Caco-2 (cell line): ENCODE data around the gene SNX21. TPM values are rescaled to one million over a fixed set of nuclear protein-coding genes. Genes with fewer than 3 reads are reported as not detected.

ENCODE experiments used
- BruUV-seq: library from RNA; stranded (reverse); fragments of 400-500 nt; replicated peaks from 2 replicates; lab custom pipeline; 2021; lab: Mats Ljungman, UMichigan
- CTCF ChIA-PET: fragments of 300-600 bp; sonication (Branson Sonifier 250); formaldehyde crosslinking; loops from one replicate; lab custom pipeline; 2022; ENCODE audit warnings: antibody characterized with exemption; lab: Charles Lee
- POLR2A ChIA-PET: fragments of 300-600 bp; sonication (Branson Sonifier 250); formaldehyde crosslinking; loops from one replicate; lab custom pipeline; 2022; ENCODE audit warnings: antibody characterized with exemption; lab: Charles Lee
- DNase-seq, 2 experiments: peaks; one replicate each; pipeline versions ENCODE4 v3.0.0 to v3.0.0-alpha.2; 2020 to 2022
- H3K27me3 ChIP-seq: replicated peaks from 2 replicates; pipeline ENCODE4 v1.6.0; 2011; ENCODE audit warnings: low read length; ENCODE audit not compliant: control insufficient read depth, insufficient read depth
- H3K36me3 ChIP-seq: 2 replicates; pipeline ENCODE4 v1.5.1; 2011; ENCODE audit warnings: low read length; ENCODE audit not compliant: control insufficient read depth, insufficient read depth
- H3K4me1 ChIP-seq: fragments of 250-450 bp; sonication (Bioruptor Pico); 2 replicates; pipeline ENCODE4 v1.5.1; 2020; ENCODE audit warnings: mild to moderate bottlenecking
- H3K4me3 ChIP-seq: 2 replicates; pipeline ENCODE4 v1.5.1; 2011; ENCODE audit warnings: low read depth, mild to moderate bottlenecking, control low read depth, low read length
- H3K9me3 ChIP-seq: fragments of 250-450 bp; sonication (Bioruptor Pico); 2 replicates; pipeline ENCODE4 v1.5.1; 2020; ENCODE audit warnings: mild to moderate bottlenecking, moderate library complexity
- H3K27ac Mint-ChIP-seq: one replicate; pipeline ENCODE4 v1.8.0; 2022; ENCODE audit warnings: mixed read lengths; ENCODE audit not compliant: unreplicated experiment
- H3K27me3 Mint-ChIP-seq: one replicate; pipeline ENCODE4 v1.8.0; 2022; ENCODE audit warnings: mixed read lengths; ENCODE audit not compliant: insufficient read depth, unreplicated experiment
- H3K36me3 Mint-ChIP-seq: one replicate; pipeline ENCODE4 v1.8.0; 2022; ENCODE audit warnings: mild to moderate bottlenecking, mixed read lengths; ENCODE audit not compliant: insufficient read depth, unreplicated experiment
- H3K4me1 Mint-ChIP-seq: one replicate; pipeline ENCODE4 v1.8.0; 2022; ENCODE audit warnings: low read depth, mixed read lengths; ENCODE audit not compliant: unreplicated experiment
- H3K4me3 Mint-ChIP-seq: one replicate; pipeline ENCODE4 v1.8.0; 2022; ENCODE audit warnings: mild to moderate bottlenecking, moderate library complexity, mixed read lengths; ENCODE audit not compliant: unreplicated experiment
- H3K9me3 Mint-ChIP-seq: one replicate; pipeline ENCODE4 v1.8.0; 2022; ENCODE audit warnings: mixed read lengths; ENCODE audit not compliant: unreplicated experiment
- CTCF ChIP-seq, 2 experiments: fragments of 200-600 bp in 1 of 2; IDR thresholded peaks; 1 replicate in 1 of 2; 2 replicates in 1 of 2; pipeline versions ENCODE4 v1.5.1 to v1.8.0; 2011 to 2022; ENCODE audit warnings: antibody characterized with exemption in 1 of 2, control low read depth in 1 of 2, inconsistent platforms in 1 of 2, low read depth in 1 of 2, low read length in 1 of 2, mild to moderate bottlenecking in 1 of 2, moderate library complexity in 1 of 2; ENCODE audit not compliant: insufficient read depth in 1 of 2, severe bottlenecking in 1 of 2, unreplicated experiment in 1 of 2
- intact Hi-C: fragments of 100-400 bp; cut with micrococcal nuclease; formaldehyde crosslinking; loops from one replicate; pipeline ENCODE4 v1.10.0; 2022; ENCODE audit not compliant: unreplicated experiment
- total RNA-seq: library from RNA; stranded (reverse); gene quantifications from 2 replicates; pipeline ENCODE4 v1.2.3, GENCODE V29; 2022

The SNX21 gene
- total RNA-seq, 1 experiment from 2014 or later: 15.6 TPM

DNA sequence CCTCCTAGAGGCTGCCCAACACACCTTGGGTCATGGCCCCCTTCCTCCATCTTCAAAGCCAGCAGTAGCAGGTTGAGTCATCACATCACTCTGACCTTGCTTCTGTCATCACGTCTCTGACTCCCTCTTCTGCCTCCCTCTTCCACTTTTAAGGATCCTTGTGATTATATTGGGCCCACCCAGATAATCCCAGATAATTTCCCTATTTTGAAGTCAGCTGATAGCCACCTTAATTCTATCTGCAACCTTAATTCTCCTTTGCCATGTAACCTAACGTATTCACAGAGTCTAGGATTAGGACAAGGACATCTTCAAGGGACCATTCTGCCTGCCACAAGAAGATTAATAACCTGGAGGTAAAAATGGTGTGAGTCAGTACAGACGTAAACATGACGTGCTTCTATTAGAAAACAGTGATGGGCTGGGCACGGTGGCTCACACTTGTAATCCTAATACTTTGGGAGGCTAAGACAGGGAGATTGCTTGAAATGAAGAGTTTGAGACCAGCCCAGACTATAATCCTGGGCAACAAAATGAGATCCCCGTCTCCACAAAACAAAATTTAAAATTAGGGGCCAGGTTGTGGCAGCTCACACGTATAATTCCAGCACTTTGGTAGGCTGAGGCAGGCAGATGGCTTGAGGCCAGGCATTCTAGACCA is 27.1 kb downstream of the SNX21 start:
- CTCF ChIA-PET: interaction anchor here (0.7 to 1.2 kb wide), 2 partner anchors 20 to 109 kb away, joined by 3 read pairs; no protein-coding TSS in a partner anchor
- no peaks in the 10 kb centered on the region for H3K27me3 ChIP-seq
- no peak overlapping the region for H3K4me3 Mint-ChIP-seq
- intact Hi-C loops: no loop called here
- no peaks in the 10 kb centered on the region for H3K27me3 Mint-ChIP-seq
- H3K9me3 Mint-ChIP-seq: no peaks in the 10 kb centered on the region
- no peak overlapping the region for H3K4me3 ChIP-seq
- DNase-seq: no peak
- no peaks in the 10 kb centered on the region for H3K9me3 ChIP-seq
- H3K4me1 ChIP-seq: peaks cover 23% of the 10 kb centered on the region
- peaks cover 28% of the 10 kb centered on the region for H3K36me3 Mint-ChIP-seq
- H3K27ac Mint-ChIP-seq: no peak overlapping the region
- BruUV-seq: no TSS peak
- no peaks in the 10 kb centered on the region for H3K36me3 ChIP-seq
- POLR2A ChIA-PET: interaction anchor here (0.6 to 0.9 kb wide), 2 partner anchors 20 to 39 kb away, joined by 5 to 7 read pairs; no protein-coding TSS in a partner anchor
- peaks cover 17% of the 10 kb centered on the region for H3K4me1 Mint-ChIP-seq
- TF ChIP-seq CTCF (IDR thresholded peaks at IDR 0.05; ENCODE audit: insufficient read depth in 1 of 2, low read depth in 1 of 2, low read length in 1 of 2, severe bottlenecking in 1 of 2, unreplicated experiment in 1 of 2): no peak

DNA sequence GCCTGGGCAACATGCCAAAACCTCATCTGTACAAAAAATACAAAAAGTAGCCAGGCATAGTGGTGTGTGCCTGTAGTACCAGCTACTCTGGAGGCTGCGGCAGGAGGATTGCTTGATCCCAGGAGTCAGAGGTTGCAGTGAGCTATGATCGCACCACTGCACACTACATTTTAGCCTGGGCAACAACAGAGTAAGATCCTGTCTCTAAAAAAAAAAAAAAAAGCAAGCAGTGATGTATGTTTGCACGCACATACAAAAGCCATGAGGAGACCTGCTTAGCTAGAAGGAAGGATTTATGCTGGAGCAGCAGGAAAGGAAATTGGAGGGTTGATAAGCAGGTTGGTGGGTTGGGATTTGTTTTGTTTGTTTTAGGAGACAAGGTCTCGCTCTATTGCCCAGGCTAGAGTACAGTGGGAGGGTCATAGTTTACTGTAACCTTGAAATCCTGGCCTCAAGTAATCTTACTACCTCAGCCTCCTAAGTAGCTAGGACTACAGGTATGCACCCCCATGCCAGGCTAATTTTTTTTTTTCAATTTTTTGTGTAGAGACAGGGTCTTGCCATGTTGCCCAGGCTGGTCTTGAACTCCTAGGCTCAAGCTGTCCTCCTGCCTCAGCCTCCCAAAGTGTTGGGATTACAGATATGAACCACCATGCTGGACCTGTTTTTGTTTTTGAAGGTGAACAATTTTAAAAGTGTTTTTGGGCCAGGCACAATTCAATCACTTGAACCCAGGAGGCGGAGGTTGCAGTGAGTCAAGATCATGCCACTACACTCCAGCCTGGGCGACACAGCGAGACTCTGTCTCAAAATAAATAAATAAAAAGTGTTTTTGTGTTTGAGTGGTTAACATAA is 27.8 kb downstream of the SNX21 start:
- no peak for TF ChIP-seq CTCF (IDR thresholded peaks at IDR 0.05; ENCODE audit: insufficient read depth in 1 of 2, low read depth in 1 of 2, low read length in 1 of 2, severe bottlenecking in 1 of 2, unreplicated experiment in 1 of 2)
- Mint-ChIP-seq H3K27me3 (no peaks in the 10 kb centered on the region), H3K4me1 (peaks cover 17% of the 10 kb centered on the region), H3K36me3 (peaks cover 26% of the 10 kb centered on the region), H3K27ac (no peak overlapping the region), H3K4me3 (no peak overlapping the region), H3K9me3 (no peaks in the 10 kb centered on the region)
- POLR2A ChIA-PET: interaction anchor here (0.6 to 0.9 kb wide), 2 partner anchors 19 to 39 kb away, joined by 5 to 7 read pairs; no protein-coding TSS in a partner anchor
- no peak for DNase-seq
- BruUV-seq: no TSS peak
- intact Hi-C loops: no loop called here
- CTCF ChIA-PET: interaction anchor here (0.6 to 1.2 kb wide), 2 partner anchors 19 to 750 kb away, joined by 3 to 9 read pairs; no protein-coding TSS in a partner anchor
- no peaks in the 10 kb centered on the region for H3K36me3 ChIP-seq
- H3K9me3 ChIP-seq: no peaks in the 10 kb centered on the region
- no peaks in the 10 kb centered on the region for H3K27me3 ChIP-seq
- peaks cover 19% of the 10 kb centered on the region for H3K4me1 ChIP-seq
- no peak overlapping the region for H3K4me3 ChIP-seq
